GM12878 (cell line): ENCODE results near the gene HSP90AB1. TPM values are rescaled to one million over a fixed set of nuclear protein-coding genes. Genes with fewer than 3 reads are reported as not detected.

Experiments used
- ATAC-seq: fragments of 200-7000 bp; cut with Tn5 transposase; 3 replicates; pipeline ENCODE4 v1.9.1; 2020; ENCODE audit warnings: mild to moderate bottlenecking, moderate library complexity
- BruUV-seq: library from RNA; stranded (reverse); fragments of 400-500 nt; replicated peaks from 2 replicates; lab custom pipeline; 2021; lab: Mats Ljungman, UMichigan
- CTCF ChIA-PET: fragments of 300-600 bp; sonication (Branson Sonifier 250); formaldehyde crosslinking; extraction: SDS; loops from one replicate; lab custom pipeline; 2021; ENCODE audit warnings: inconsistent platforms; lab: Yijun Ruan, JAX
- POLR2A ChIA-PET: fragments of 350-600 bp; formaldehyde crosslinking; extraction: SDS; loops from one replicate; lab custom pipeline; 2021; ENCODE audit warnings: inconsistent platforms; lab: Charles Lee
- RAD21 ChIA-PET: fragments of 300-600 bp; sonication (Branson Sonifier 250); formaldehyde crosslinking; loops from one replicate; lab custom pipeline; 2023; ENCODE audit warnings: antibody characterized with exemption; ENCODE audit not compliant: unreplicated experiment; lab: Charles Lee
- SMC1A ChIA-PET: fragments of 300-600 bp; sonication (Branson Sonifier 250); formaldehyde crosslinking; loops from one replicate; lab custom pipeline; 2023; ENCODE audit not compliant: unreplicated experiment, uncharacterized antibody; lab: Charles Lee
- DNase-seq: peaks from one replicate; pipeline ENCODE4 v3.0.0-alpha.2; 2011; ENCODE audit warnings: low read depth, low spot score
- FAIRE-seq: peaks from 3 replicates; lab custom pipeline; 2011; peaks lifted over from hg19 to GRCh38; lab: Jason Lieb, UNC
- H2AFZ ChIP-seq: 2 replicates; pipeline ENCODE4 v1.6.0; 2011; ENCODE audit warnings: low read depth, low read length, control low read depth; ENCODE audit not compliant: control insufficient read depth
- H3K27ac ChIP-seq: 2 replicates; pipeline ENCODE4 v1.5.1; 2011; ENCODE audit warnings: control low read depth; ENCODE audit not compliant: control insufficient read depth, insufficient read depth
- H3K27me3 ChIP-seq, 2 experiments: replicated peaks in 1 of 2; 2 replicates each; pipeline versions ENCODE4 v1.6.0 to v1.6.1; 2011; ENCODE audit warnings: low read length in 1 of 2; ENCODE audit not compliant: control insufficient read depth in 2 of 2, insufficient read depth in 2 of 2
- H3K36me3 ChIP-seq, 2 experiments: 2 replicates each; pipeline ENCODE4 v1.5.1; 2011; ENCODE audit warnings: low read length in 1 of 2; ENCODE audit not compliant: control insufficient read depth in 2 of 2, insufficient read depth in 2 of 2
- H3K4me1 ChIP-seq: 2 replicates; pipeline ENCODE4 v1.6.1; 2011; ENCODE audit warnings: mild to moderate bottlenecking, low read length, moderate library complexity, mixed read lengths; ENCODE audit not compliant: control insufficient read depth, insufficient read depth
- H3K4me2 ChIP-seq: 2 replicates; pipeline ENCODE4 v1.6.0; 2011; ENCODE audit warnings: control low read depth; ENCODE audit not compliant: control insufficient read depth, insufficient read depth
- H3K4me3 ChIP-seq: fragments of 200-600 bp; sonication (generic); 2 replicates; pipeline ENCODE4 v1.5.1; 2016
- H3K79me2 ChIP-seq: 2 replicates; pipeline ENCODE4 v1.6.0; 2011; ENCODE audit warnings: low read length; ENCODE audit not compliant: control insufficient read depth, insufficient read depth
- H3K9ac ChIP-seq: 2 replicates; pipeline ENCODE4 v1.8.0; 2011; ENCODE audit warnings: low read length, control low read depth, mixed read lengths; ENCODE audit not compliant: control insufficient read depth, insufficient read depth
- H3K9me3 ChIP-seq: replicated peaks from 3 replicates; pipeline ENCODE4 v1.5.1; 2011; ENCODE audit warnings: mild to moderate bottlenecking, low read length; ENCODE audit not compliant: control insufficient read depth, insufficient read depth
- H4K20me1 ChIP-seq: 2 replicates; pipeline ENCODE4 v1.6.0; 2011; ENCODE audit not compliant: control insufficient read depth, insufficient read depth
- ASH2L ChIP-seq: fragments of 300-600, 200-600 bp; sonication (generic); IDR thresholded peaks from 2 replicates; pipeline ENCODE4 v1.6.1; 2017; ENCODE audit warnings: low read depth, mild to moderate bottlenecking, borderline replicate concordance
- CEBPZ ChIP-seq: fragments of 150-350 bp; IDR thresholded peaks from 2 replicates; pipeline ENCODE4 v1.6.1; 2016; ENCODE audit warnings: low read depth, low read length
- E2F4 ChIP-seq: IDR thresholded peaks from 2 replicates; pipeline ENCODE4 v1.6.1; 2012; ENCODE audit warnings: low read depth, low read length, improper control_type of control experiment
- FOXK2 ChIP-seq: fragments of 450-650 bp; IDR thresholded peaks from 2 replicates; pipeline ENCODE4 v1.6.1; 2017; ENCODE audit warnings: mild to moderate bottlenecking, moderate library complexity
- HDGF ChIP-seq: fragments of 450-650 bp; IDR thresholded peaks from 2 replicates; pipeline ENCODE4 v1.6.1; 2016; ENCODE audit warnings: antibody characterized with exemption
- JUNB ChIP-seq: IDR thresholded peaks from 2 replicates; pipeline ENCODE4 v1.6.1; 2016; ENCODE audit warnings: antibody characterized with exemption, mild to moderate bottlenecking
- MXI1 ChIP-seq: fragments of 150-350 bp; IDR thresholded peaks from 2 replicates; pipeline ENCODE4 v1.6.1; 2011; ENCODE audit warnings: low read depth, mild to moderate bottlenecking, inconsistent platforms, low read length, improper control_type of control experiment
- NBN ChIP-seq: fragments of 450-650 bp; IDR thresholded peaks from 2 replicates; pipeline ENCODE4 v1.6.1; 2016
- PAX5 ChIP-seq: IDR thresholded peaks from 2 replicates; pipeline ENCODE4 v1.6.1; 2011; ENCODE audit warnings: low read depth, low read length, borderline replicate concordance
- POLR2AphosphoS5 ChIP-seq: IDR thresholded peaks from 2 replicates; pipeline ENCODE4 v1.6.1; 2011; ENCODE audit warnings: mild to moderate bottlenecking, low read length, inconsistent platforms
- POU2F2 ChIP-seq: IDR thresholded peaks from 3 replicates; pipeline ENCODE4 v1.6.1; 2011; ENCODE audit warnings: low read depth, mild to moderate bottlenecking, low read length, borderline replicate concordance
- RB1 ChIP-seq: fragments of 450-650 bp; formaldehyde crosslinking; IDR thresholded peaks from 2 replicates; pipeline ENCODE4 v1.6.1; 2017; ENCODE audit warnings: mild to moderate bottlenecking, borderline replicate concordance
- RUNX3 ChIP-seq: IDR thresholded peaks from 2 replicates; pipeline ENCODE4 v1.6.1; 2012; ENCODE audit warnings: low read length, inconsistent platforms
- SMAD5 ChIP-seq: IDR thresholded peaks from 2 replicates; pipeline ENCODE4 v1.6.1; 2016; ENCODE audit warnings: antibody characterized with exemption, low read depth
- SREBF2 ChIP-seq: IDR thresholded peaks from 2 replicates; pipeline ENCODE4 v1.6.1; 2012; ENCODE audit warnings: mild to moderate bottlenecking, low read length
- ZNF622 ChIP-seq: fragments of 450-650 bp; IDR thresholded peaks from 2 replicates; pipeline ENCODE4 v1.6.1; 2017; ENCODE audit warnings: mild to moderate bottlenecking, inconsistent platforms
- WGBS: methylation state at CpG from one replicate; pipeline ENCODE4 v1.1.6; 2016; ENCODE audit warnings: low lambda C conversion rate; ENCODE audit not compliant: insufficient replicate concordance, insufficient coverage; ENCODE audit errors: missing lambda C conversion rate; 5-methylcytosine and 5-hydroxymethylcytosine counted together
- in situ Hi-C: fragments of 300-500 bp; cut with MboI; formaldehyde crosslinking; loops from 9 replicates; pipeline ENCODE4 v1.14.3; 2018; ENCODE audit warnings: mixed read lengths
- intact Hi-C: fragments of 100-400 bp; cut with micrococcal nuclease; formaldehyde crosslinking; loops from one replicate; pipeline ENCODE4 v1.14.2; 2022; ENCODE audit not compliant: unreplicated experiment
- polyA plus RNA-seq, 11 experiments: library from polyadenylated mRNA; depleted of rRNA in 4 of 11; unstranded in 6 of 11; stranded (reverse) in 5 of 11; fragments of >200 nt; fragmentation: Nextera tagmentation in 4 of 11; fragmentation: Illumina TruSeq in 1 of 11; extraction: Ambion mirVana in 4 of 11; extraction: Trizol in 1 of 11; gene quantifications; 1 replicate in 1 of 11; 2 replicates in 10 of 11; pipeline versions ENCODE4 v1.2.1 to v1.2.3, GENCODE V29; 2011 to 2016; ENCODE audit warnings: inconsistent platforms in 2 of 11, missing spikeins in 2 of 11, low read depth in 1 of 11
- total RNA-seq, 4 experiments: library from RNA; depleted of rRNA in 3 of 4; stranded (reverse); fragments of >200 nt in 3 of 4; fragmentation: Illumina TruSeq in 1 of 4; extraction: Trizol in 1 of 4; gene quantifications; 2 replicates each; pipeline versions ENCODE4 v1.2.1 to v1.2.3, GENCODE V29; 2013 to 2021

Gene HSP90AB1
- total and polyA plus RNA-seq, 10 of the 15 experiments (the other 5 are each of a cell fraction or from before 2014, with no cell fraction given) = 988 to 1,682 (median 1,146) TPM

GRCh38 chr6:44275271-44275748 lies 28.4 kb downstream of the HSP90AB1 start:
- no peak overlapping the region for H3K4me2 ChIP-seq
- intact Hi-C loops = no loop called here
- H3K27ac ChIP-seq = no peak overlapping the region
- CTCF ChIA-PET = interaction anchor here (0.6 to 0.8 kb wide), 2 partner anchors 102 to 194 kb away, joined by 3 read pairs; no protein-coding TSS in a partner anchor
- no peaks in the 10 kb centered on the region for H3K4me1 ChIP-seq
- no peaks in the 10 kb centered on the region for H3K79me2 ChIP-seq
- RAD21 ChIA-PET = no interaction called here
- H3K9ac ChIP-seq = no peak overlapping the region
- WGBS = 83% methylated on average over 32 of the region's 59 CpGs
- H3K36me3 ChIP-seq = no peaks in the 10 kb centered on the region; a peak in 1 of 4 replicates
- ATAC-seq (no peak), FAIRE-seq (no peak), DNase-seq (no peak)
- BruUV-seq = no TSS peak
- no peak overlapping the region for H3K4me3 ChIP-seq
- SMC1A ChIA-PET = no interaction called here
- H2AFZ ChIP-seq = no peak overlapping the region
- POLR2A ChIA-PET = no interaction called here
- in situ Hi-C loops = no loop called here
- H3K27me3 ChIP-seq = peaks cover 2 to 15% of the 10 kb centered on the region in 2 experiments; a peak in 3 of 4 replicates
- no peaks in the 10 kb centered on the region for H3K9me3 ChIP-seq
- TF ChIP-seq POU2F2 (no peak), CEBPZ (no peak), JUNB (no peak), ASH2L (no peak), POLR2AphosphoS5 (no peak), SMAD5 (no peak), RUNX3 (no peak), PAX5 (no peak), SREBF2 (no peak), NBN (no peak), E2F4 (no peak), HDGF (no peak), FOXK2 (no peak), MXI1 (no peak), ZNF622 (no peak), RB1 (no peak)
- H4K20me1 ChIP-seq = no peaks in the 10 kb centered on the region
